Muscle layer of duodenum (tissue), 2 donors: Measurements from ENCODE around the gene CADPS2.
A peak's percentile ranks its signal among the peaks of the same experiment; 100 is the strongest.

Experiments
- H3K27ac ChIP-seq: one replicate; pipeline ENCODE4 v1.7.0; 2013; ENCODE audit warnings: mild to moderate bottlenecking, low read length
- H3K27me3 ChIP-seq: one replicate; pipeline ENCODE4 v1.7.0; 2013; ENCODE audit warnings: low read depth, mild to moderate bottlenecking, control low read depth, low read length
- H3K36me3 ChIP-seq, 2 donors: one replicate each; pipeline ENCODE4 v1.7.0; 2013; ENCODE audit warnings: low read length in 2 of 2, control low read depth in 1 of 2, mild to moderate bottlenecking in 1 of 2; ENCODE audit not compliant: insufficient read depth in 2 of 2, control insufficient read depth in 1 of 2
- H3K4me1 ChIP-seq, 2 donors: one replicate each; pipeline ENCODE4 v1.7.0; 2013; ENCODE audit warnings: low read length in 2 of 2, mild to moderate bottlenecking in 2 of 2, control low read depth in 1 of 2, moderate library complexity in 1 of 2; ENCODE audit not compliant: insufficient read depth in 2 of 2, control insufficient read depth in 1 of 2
- H3K4me3 ChIP-seq, 2 donors: one replicate each; pipeline ENCODE4 v1.7.0; 2013; ENCODE audit warnings: low read length in 2 of 2, low read depth in 1 of 2, mild to moderate bottlenecking in 1 of 2
- H3K9me3 ChIP-seq, 2 donors: one replicate each; pipeline ENCODE4 v1.7.0; 2013; ENCODE audit warnings: low read length in 2 of 2, control low read depth in 1 of 2, mild to moderate bottlenecking in 1 of 2; ENCODE audit not compliant: control insufficient read depth in 1 of 2
- donor health status: healthy.

CADPS2 gene

GRCh38 chr7:122887198-122887597 is 938 bp upstream of the CADPS2 start:
- Histone ChIP-seq H3K27me3 (no peaks in the 10 kb centered on the region), H3K27ac (no peak overlapping the region), H3K4me1 (peaks cover 6 to 16% of the 10 kb centered on the region in 2 donors), H3K9me3 (no peaks in the 10 kb centered on the region), H3K4me3 (peak overlapping the region; percentile 79 to 91), H3K36me3 (no peaks in the 10 kb centered on the region)

- Histone ChIP-seq H3K4me3 (peak overlapping the region; percentile 79 to 91), H3K27me3 (no peaks in the 10 kb centered on the region), H3K36me3 (no peaks in the 10 kb centered on the region), H3K4me1 (peaks cover 6 to 16% of the 10 kb centered on the region in 2 donors), H3K27ac (peak overlapping the region; percentile 39), H3K9me3 (no peaks in the 10 kb centered on the region)
Measured at GRCh38 chr7:122885583-122886356, 490 bp downstream of the CADPS2 start.

GRCh38 chr7:122884186-122884585 is 2.1 kb downstream of the CADPS2 start:
- Histone ChIP-seq H3K36me3 (no peaks in the 10 kb centered on the region), H3K4me3 (peak overlapping the region in 1 of 2 donors; percentile 91), H3K9me3 (no peaks in the 10 kb centered on the region), H3K27me3 (no peaks in the 10 kb centered on the region), H3K4me1 (peaks cover 6 to 16% of the 10 kb centered on the region in 2 donors), H3K27ac (no peak overlapping the region)

GRCh38 chr7:122883049-122883680 is 3.1 kb downstream of the CADPS2 start:
- no peak overlapping the region for H3K4me3 ChIP-seq
- peaks cover 6 to 16% of the 10 kb centered on the region in 2 donors for H3K4me1 ChIP-seq
- no peaks in the 10 kb centered on the region for H3K9me3 ChIP-seq
- no peaks in the 10 kb centered on the region for H3K36me3 ChIP-seq
- H3K27me3 ChIP-seq, result no peaks in the 10 kb centered on the region
- H3K27ac ChIP-seq, result no peak overlapping the region

GRCh38 chr7:122881324-122881723 is 4.9 kb downstream of the CADPS2 start:
- H3K27me3 ChIP-seq, result no peaks in the 10 kb centered on the region
- no peaks in the 10 kb centered on the region for H3K36me3 ChIP-seq
- H3K27ac ChIP-seq, result no peak overlapping the region
- H3K4me3 ChIP-seq, result peak overlapping the region in 1 of 2 donors; percentile 5
- peaks cover 0 to 12% of the 10 kb centered on the region in 2 donors for H3K4me1 ChIP-seq
- H3K9me3 ChIP-seq, result no peaks in the 10 kb centered on the region

- H3K4me1 ChIP-seq, result peaks cover 0 to 3% of the 10 kb centered on the region in 2 donors
- peaks cover 7 to 14% of the 10 kb centered on the region in 2 donors for H3K9me3 ChIP-seq
- H3K27ac ChIP-seq, result no peak overlapping the region
- no peaks in the 10 kb centered on the region for H3K36me3 ChIP-seq
- no peaks in the 10 kb centered on the region for H3K27me3 ChIP-seq
- H3K4me3 ChIP-seq, result no peak overlapping the region
Measured at GRCh38 chr7:122869260-122869659, 17.0 kb downstream of the CADPS2 start.

GRCh38 chr7:122867471-122867980 is 18.7 kb downstream of the CADPS2 start:
- Histone ChIP-seq H3K36me3 (no peaks in the 10 kb centered on the region), H3K9me3 (peaks cover 7 to 14% of the 10 kb centered on the region in 2 donors), H3K4me1 (peaks cover 0 to 3% of the 10 kb centered on the region in 2 donors), H3K4me3 (no peak overlapping the region), H3K27me3 (no peaks in the 10 kb centered on the region), H3K27ac (no peak overlapping the region)

- peaks cover 7 to 12% of the 10 kb centered on the region in 2 donors for H3K9me3 ChIP-seq
- H3K27ac ChIP-seq, result no peak overlapping the region
- H3K4me1 ChIP-seq, result peaks cover 0 to 3% of the 10 kb centered on the region in 2 donors
- no peak overlapping the region for H3K4me3 ChIP-seq
- H3K36me3 ChIP-seq, result no peaks in the 10 kb centered on the region
- H3K27me3 ChIP-seq, result no peaks in the 10 kb centered on the region
Measured at GRCh38 chr7:122864838-122865237, 21.4 kb downstream of the CADPS2 start.

GRCh38 chr7:122864016-122864415 is 22.2 kb downstream of the CADPS2 start:
- no peak overlapping the region for H3K27ac ChIP-seq
- peaks cover 0 to 5% of the 10 kb centered on the region in 2 donors for H3K9me3 ChIP-seq
- no peaks in the 10 kb centered on the region for H3K27me3 ChIP-seq
- H3K36me3 ChIP-seq, result no peaks in the 10 kb centered on the region
- no peak overlapping the region for H3K4me3 ChIP-seq
- peaks cover 0 to 3% of the 10 kb centered on the region in 2 donors for H3K4me1 ChIP-seq

- Histone ChIP-seq H3K36me3 (no peaks in the 10 kb centered on the region), H3K27me3 (no peaks in the 10 kb centered on the region), H3K27ac (no peak overlapping the region), H3K4me1 (no peaks in the 10 kb centered on the region), H3K9me3 (no peaks in the 10 kb centered on the region), H3K4me3 (no peak overlapping the region)
Measured at GRCh38 chr7:122858320-122858719, 27.9 kb downstream of the CADPS2 start.

GRCh38 chr7:122850528-122850927 is 35.7 kb downstream of the CADPS2 start:
- no peaks in the 10 kb centered on the region for H3K4me1 ChIP-seq
- no peak overlapping the region for H3K27ac ChIP-seq
- H3K9me3 ChIP-seq, result no peaks in the 10 kb centered on the region
- H3K27me3 ChIP-seq, result no peaks in the 10 kb centered on the region
- no peak overlapping the region for H3K4me3 ChIP-seq
- no peaks in the 10 kb centered on the region for H3K36me3 ChIP-seq
